SK-N-SH (cell line): ENCODE measurements around the gene SMPD3. TPM values are rescaled to one million over a fixed set of nuclear protein-coding genes. Genes with fewer than 3 reads are reported as not detected.

Experiments
- CTCF ChIA-PET: fragments of 300-600, 350-600 bp; formaldehyde crosslinking; extraction: SDS; loops from one replicate; lab custom pipeline; 2021; lab: Yijun Ruan, JAX
- POLR2A ChIA-PET: fragments of 350-600 bp; sonication (Branson Sonifier 250); formaldehyde crosslinking; extraction: SDS; loops from one replicate; lab custom pipeline; 2020; ENCODE audit warnings: antibody characterized with exemption, inconsistent platforms; lab: Yijun Ruan, JAX
- DNase-seq: peaks from one replicate; pipeline ENCODE4 v3.0.0; 2012
- H2AFZ ChIP-seq: fragments of 200-600 bp; sonication (generic); 2 replicates; pipeline ENCODE4 v1.8.1; 2016; ENCODE audit warnings: antibody characterized with exemption, mild to moderate bottlenecking, low read depth
- H3F3A ChIP-seq: fragments of 200-600 bp; sonication (generic); replicated peaks from 2 replicates; pipeline ENCODE3; 2016; ENCODE audit warnings: antibody characterized with exemption, mild to moderate bottlenecking; ENCODE audit not compliant: insufficient read depth
- H3K27ac ChIP-seq, 2 experiments: fragments of 200-500 bp in 1 of 2; fragments of 200-600 bp in 1 of 2; sonication (Bioruptor generic) in 1 of 2; sonication (generic), shearing (Covaris generic) in 1 of 2; 2 replicates each; pipeline versions ENCODE4 v1.5.1 to v1.6.1; 2014 to 2016; ENCODE audit warnings: low read depth in 2 of 2, inconsistent platforms in 1 of 2, low read length in 1 of 2, mild to moderate bottlenecking in 1 of 2, mixed read lengths in 1 of 2
- H3K27me3 ChIP-seq: fragments of 200-600 bp; sonication (generic), shearing (Covaris generic); 2 replicates; pipeline ENCODE4 v1.6.1; 2016; ENCODE audit warnings: mixed run types; ENCODE audit not compliant: insufficient read depth
- H3K36me3 ChIP-seq, 2 experiments: fragments of 200-500 bp in 1 of 2; fragments of 200-600 bp in 1 of 2; sonication (Bioruptor generic) in 1 of 2; sonication (generic) in 1 of 2; replicated peaks in 1 of 2; 2 replicates each; pipeline versions ENCODE3 to v1.5.1; 2014 to 2016; ENCODE audit warnings: low read length in 1 of 2, mild to moderate bottlenecking in 1 of 2; ENCODE audit not compliant: insufficient read depth in 2 of 2, control insufficient read depth in 1 of 2
- H3K4me1 ChIP-seq, 2 experiments: fragments of 200-500 bp in 1 of 2; fragments of 200-600 bp in 1 of 2; sonication (Bioruptor generic) in 1 of 2; sonication (generic), shearing (Covaris generic) in 1 of 2; 2 replicates each; pipeline versions ENCODE4 v1.5.1 to v1.6.1; 2014 to 2016; ENCODE audit warnings: low read depth in 1 of 2, low read length in 1 of 2, mixed run types in 1 of 2; ENCODE audit not compliant: insufficient read depth in 2 of 2, control insufficient read depth in 1 of 2
- H3K4me2 ChIP-seq: fragments of 200-600 bp; sonication (generic), shearing (Covaris generic); 2 replicates; pipeline ENCODE4 v1.6.1; 2017; ENCODE audit warnings: mixed run types
- H3K4me3 ChIP-seq, 2 experiments: fragments of 200-500 bp in 1 of 2; fragments of 200-600 bp in 1 of 2; sonication (Bioruptor generic) in 1 of 2; sonication (generic), shearing (Covaris generic) in 1 of 2; 2 replicates each; pipeline versions ENCODE4 v1.5.1 to v1.8.1; 2014 to 2016; ENCODE audit warnings: low read depth in 2 of 2, inconsistent platforms in 1 of 2, low read length in 1 of 2, mild to moderate bottlenecking in 1 of 2, mixed read lengths in 1 of 2, moderate library complexity in 1 of 2
- H3K79me2 ChIP-seq: fragments of 200-600 bp; sonication (generic); 2 replicates; pipeline ENCODE4 v1.8.1; 2017; ENCODE audit warnings: mild to moderate bottlenecking; ENCODE audit not compliant: insufficient read depth
- H3K9ac ChIP-seq: fragments of 200-600 bp; sonication (generic); 2 replicates; pipeline ENCODE4 v1.6.1; 2017; ENCODE audit warnings: mixed run types
- H3K9me2 ChIP-seq: fragments of 200-600 bp; sonication (generic); 2 replicates; pipeline ENCODE4 v1.6.1; 2017; ENCODE audit warnings: mixed run types
- H3K9me3 ChIP-seq: fragments of 200-600 bp; sonication (generic); 2 replicates; pipeline ENCODE4 v1.6.1; 2017; ENCODE audit warnings: mixed run types, mild to moderate bottlenecking, moderate library complexity
- H4K20me1 ChIP-seq: fragments of 200-600 bp; sonication (generic); 2 replicates; pipeline ENCODE4 v1.6.1; 2017; ENCODE audit warnings: mild to moderate bottlenecking, mixed run types; ENCODE audit not compliant: insufficient read depth
- CHD2 ChIP-seq: fragments of 150-350 bp; IDR thresholded peaks from 2 replicates; pipeline ENCODE4 v1.6.1; 2018; ENCODE audit warnings: low read length; ENCODE audit not compliant: partially characterized antibody
- CTCF ChIP-seq: fragments of 200-600 bp; sonication (generic); IDR thresholded peaks from 2 replicates; pipeline ENCODE4 v1.6.1; 2017; ENCODE audit warnings: antibody characterized with exemption, mild to moderate bottlenecking, moderate library complexity
- ELF1 ChIP-seq: IDR thresholded peaks from 2 replicates; pipeline ENCODE4 v1.4.0; 2012
- EP300 ChIP-seq, 2 experiments: IDR thresholded peaks; 2 replicates each; pipeline versions ENCODE4 v1.4.0 to v1.6.1; 2012; ENCODE audit warnings: borderline replicate concordance in 1 of 2, low read depth in 1 of 2, low read length in 1 of 2
- EZH2phosphoT487 ChIP-seq: fragments of 200-600 bp; sonication (generic); IDR thresholded peaks from 2 replicates; pipeline ENCODE4 v1.6.1; 2017; ENCODE audit warnings: low read depth, mixed run types, mild to moderate bottlenecking, antibody characterized with exemption, moderate library complexity, borderline replicate concordance
- FOSL2 ChIP-seq: IDR thresholded peaks from 2 replicates; pipeline ENCODE4 v1.4.0; 2012; ENCODE audit warnings: low read depth, mild to moderate bottlenecking, moderate library complexity, borderline replicate concordance
- GABPA ChIP-seq: IDR thresholded peaks from 2 replicates; pipeline ENCODE4 v1.4.0; 2012; ENCODE audit warnings: low read depth, mild to moderate bottlenecking
- GATA2 ChIP-seq: sonication (generic); formaldehyde crosslinking; IDR thresholded peaks from 2 replicates; pipeline ENCODE4 v1.5.0; 2020; ENCODE audit warnings: mild to moderate bottlenecking, missing genetic modification reagents
- JUND ChIP-seq: IDR thresholded peaks from 2 replicates; pipeline ENCODE4 v1.4.0; 2012
- MAX ChIP-seq: IDR thresholded peaks from 2 replicates; pipeline ENCODE4 v1.4.0; 2012; ENCODE audit warnings: low read depth
- MEF2A ChIP-seq: IDR thresholded peaks from 2 replicates; pipeline ENCODE4 v1.4.0; 2012; ENCODE audit warnings: low read depth, borderline replicate concordance
- MXI1 ChIP-seq: IDR thresholded peaks from 2 replicates; pipeline ENCODE4 v1.6.1; 2012; ENCODE audit warnings: mild to moderate bottlenecking, low read depth, low read length, improper control_type of control experiment
- NFIC ChIP-seq: IDR thresholded peaks from 2 replicates; pipeline ENCODE4 v1.4.0; 2012; ENCODE audit warnings: borderline replicate concordance
- NRF1 ChIP-seq: IDR thresholded peaks from 2 replicates; pipeline ENCODE4 v1.6.1; 2012; ENCODE audit warnings: low read depth, mild to moderate bottlenecking, low read length
- POLR2AphosphoS5 ChIP-seq: IDR thresholded peaks from 2 replicates; pipeline ENCODE4 v1.6.1; 2012; ENCODE audit warnings: low read depth, low read length
- RAD21 ChIP-seq: IDR thresholded peaks from 2 replicates; pipeline ENCODE4 v1.6.1; 2012; ENCODE audit warnings: mild to moderate bottlenecking, low read length
- RCOR1 ChIP-seq: fragments of 150-350 bp; IDR thresholded peaks from 2 replicates; pipeline ENCODE4 v1.6.1; 2017; ENCODE audit warnings: antibody characterized with exemption, low read length
- RFX5 ChIP-seq: IDR thresholded peaks from 2 replicates; pipeline ENCODE4 v1.6.1; 2012; ENCODE audit warnings: mild to moderate bottlenecking, improper control_type of control experiment, low read length
- RXRA ChIP-seq: IDR thresholded peaks from 2 replicates; pipeline ENCODE4 v1.4.0; 2012; ENCODE audit warnings: low read depth, mild to moderate bottlenecking, borderline replicate concordance
- SMC3 ChIP-seq: IDR thresholded peaks from 2 replicates; pipeline ENCODE4 v1.6.1; 2012; ENCODE audit warnings: low read depth, low read length, improper control_type of control experiment
- TCF12 ChIP-seq: IDR thresholded peaks from 2 replicates; pipeline ENCODE4 v1.4.0; 2012
- TEAD4 ChIP-seq: IDR thresholded peaks from 2 replicates; pipeline ENCODE4 v1.4.0; 2012; ENCODE audit warnings: mild to moderate bottlenecking, borderline replicate concordance; ENCODE audit not compliant: insufficient read depth
- YY1 ChIP-seq: IDR thresholded peaks from 2 replicates; pipeline ENCODE4 v1.4.0; 2012; ENCODE audit warnings: low read depth, mild to moderate bottlenecking
- WGBS: methylation state at CpG from one replicate; pipeline ENCODE4 v1.1.6; 2017; ENCODE audit warnings: low lambda C conversion rate; 5-methylcytosine and 5-hydroxymethylcytosine counted together
- polyA plus RNA-seq, 3 experiments: library from polyadenylated mRNA; depleted of rRNA; stranded (reverse); fragments of >200 nt; gene quantifications; 2 replicates each; pipeline ENCODE4 v1.2.3, GENCODE V29; 2012
- TF ChIP-seq, protein P1 (sequence below): fragments of 150-350 bp; IDR thresholded peaks from 2 replicates; pipeline ENCODE4 v1.6.1; 2017; ENCODE audit warnings: antibody characterized with exemption, low read length, low read depth, borderline replicate concordance
- TF ChIP-seq, protein P2 (sequence below): IDR thresholded peaks from 2 replicates; pipeline ENCODE4 v1.4.0; 2012; ENCODE audit warnings: low read depth, borderline replicate concordance
- TF ChIP-seq, protein P3 (sequence below): IDR thresholded peaks from 2 replicates; pipeline ENCODE4 v1.6.1; 2012; ENCODE audit warnings: mild to moderate bottlenecking, low read depth, low read length, moderate library complexity

Gene SMPD3
- polyA plus RNA-seq, 1 of the 3 experiments (the other 2 are of a cell fraction): 0.38 TPM

DNA sequence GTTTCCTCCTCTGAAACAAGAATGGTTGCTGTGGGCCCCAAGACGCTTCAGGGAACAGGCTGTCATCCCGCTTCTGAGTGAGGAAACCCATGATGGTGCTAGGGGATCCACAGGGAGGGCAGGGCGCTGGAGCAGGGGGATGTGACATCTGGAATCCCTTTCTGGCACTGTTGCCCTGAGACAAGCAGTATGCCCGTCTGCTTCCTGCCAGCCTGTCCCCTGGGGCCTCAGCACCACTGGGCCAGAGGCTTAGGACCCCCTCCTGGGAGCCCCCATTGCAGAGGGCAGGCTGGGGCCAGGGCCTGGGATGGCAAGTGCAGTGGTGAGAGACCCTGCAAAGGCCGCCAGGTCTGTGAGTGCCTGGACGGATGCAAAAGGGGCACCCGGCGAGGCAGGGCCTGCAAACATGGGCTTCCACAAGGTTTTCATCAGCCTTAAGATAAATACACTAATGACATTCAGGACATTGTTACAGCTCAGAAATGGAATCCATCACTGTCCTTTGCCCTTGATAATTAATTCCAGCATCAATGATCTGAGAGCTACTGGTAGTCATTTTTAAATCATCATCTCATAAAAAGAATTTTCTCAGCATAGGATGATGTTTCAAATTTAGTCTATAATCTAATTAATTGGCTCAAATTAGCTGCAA lies 85.9 kb downstream of the SMPD3 start:
- Histone ChIP-seq H3K9me2 (no peaks in the 10 kb centered on the region), H3F3A (no peaks in the 10 kb centered on the region), H3K36me3 (peaks cover 0 to 11% of the 10 kb centered on the region in 2 experiments), H3K9me3 (no peaks in the 10 kb centered on the region), H3K4me3 (no peak overlapping the region), H3K9ac (no peak overlapping the region), H3K4me1 (peaks cover 0 to 52% of the 10 kb centered on the region in 2 experiments; a peak in 2 of 4 replicates), H3K27ac (peak overlapping the region in 1 of 2 experiments; percentile 83; a peak in 2 of 4 replicates), H3K4me2 (no peak overlapping the region), H3K27me3 (no peaks in the 10 kb centered on the region), H3K79me2 (no peaks in the 10 kb centered on the region), H4K20me1 (no peaks in the 10 kb centered on the region), H2AFZ (no peak overlapping the region)
- peak; percentile 93 for DNase-seq
- CTCF ChIA-PET: interaction anchor here (0.8 to 5.3 kb wide), 12 partner anchors 10 to 167 kb away, joined by 3 to 30 read pairs (median 3); no protein-coding TSS in a partner anchor
- POLR2A ChIA-PET: interaction anchor here (0.8 to 1.5 kb wide), 3 partner anchors 16 to 51 kb away, joined by 3 to 4 read pairs (median 3); no protein-coding TSS in a partner anchor
- 52% methylated on average over 5 of the region's 8 CpGs for WGBS
- TF ChIP-seq FOSL2: no peak
- TF ChIP-seq YY1: no peak
- TF ChIP-seq, protein P1, sequence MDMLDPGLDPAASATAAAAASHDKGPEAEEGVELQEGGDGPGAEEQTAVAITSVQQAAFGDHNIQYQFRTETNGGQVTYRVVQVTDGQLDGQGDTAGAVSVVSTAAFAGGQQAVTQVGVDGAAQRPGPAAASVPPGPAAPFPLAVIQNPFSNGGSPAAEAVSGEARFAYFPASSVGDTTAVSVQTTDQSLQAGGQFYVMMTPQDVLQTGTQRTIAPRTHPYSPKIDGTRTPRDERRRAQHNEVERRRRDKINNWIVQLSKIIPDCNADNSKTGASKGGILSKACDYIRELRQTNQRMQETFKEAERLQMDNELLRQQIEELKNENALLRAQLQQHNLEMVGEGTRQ: no peak
- TF ChIP-seq, protein P2, sequence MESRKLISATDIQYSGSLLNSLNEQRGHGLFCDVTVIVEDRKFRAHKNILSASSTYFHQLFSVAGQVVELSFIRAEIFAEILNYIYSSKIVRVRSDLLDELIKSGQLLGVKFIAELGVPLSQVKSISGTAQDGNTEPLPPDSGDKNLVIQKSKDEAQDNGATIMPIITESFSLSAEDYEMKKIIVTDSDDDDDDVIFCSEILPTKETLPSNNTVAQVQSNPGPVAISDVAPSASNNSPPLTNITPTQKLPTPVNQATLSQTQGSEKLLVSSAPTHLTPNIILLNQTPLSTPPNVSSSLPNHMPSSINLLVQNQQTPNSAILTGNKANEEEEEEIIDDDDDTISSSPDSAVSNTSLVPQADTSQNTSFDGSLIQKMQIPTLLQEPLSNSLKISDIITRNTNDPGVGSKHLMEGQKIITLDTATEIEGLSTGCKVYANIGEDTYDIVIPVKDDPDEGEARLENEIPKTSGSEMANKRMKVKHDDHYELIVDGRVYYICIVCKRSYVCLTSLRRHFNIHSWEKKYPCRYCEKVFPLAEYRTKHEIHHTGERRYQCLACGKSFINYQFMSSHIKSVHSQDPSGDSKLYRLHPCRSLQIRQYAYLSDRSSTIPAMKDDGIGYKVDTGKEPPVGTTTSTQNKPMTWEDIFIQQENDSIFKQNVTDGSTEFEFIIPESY: no peak
- no peak for TF ChIP-seq RFX5
- no peak for TF ChIP-seq GABPA
- TF ChIP-seq POLR2AphosphoS5: peak; percentile 49
- TF ChIP-seq GATA2 (CRISPR knock-in tag): peak; percentile 69
- peak; percentile 96 for TF ChIP-seq RCOR1
- no peak for TF ChIP-seq CTCF
- no peak for TF ChIP-seq SMC3
- no peak for TF ChIP-seq TEAD4
- TF ChIP-seq RXRA: no peak
- TF ChIP-seq NFIC: no peak
- TF ChIP-seq EZH2phosphoT487: no peak
- TF ChIP-seq, protein P3, sequence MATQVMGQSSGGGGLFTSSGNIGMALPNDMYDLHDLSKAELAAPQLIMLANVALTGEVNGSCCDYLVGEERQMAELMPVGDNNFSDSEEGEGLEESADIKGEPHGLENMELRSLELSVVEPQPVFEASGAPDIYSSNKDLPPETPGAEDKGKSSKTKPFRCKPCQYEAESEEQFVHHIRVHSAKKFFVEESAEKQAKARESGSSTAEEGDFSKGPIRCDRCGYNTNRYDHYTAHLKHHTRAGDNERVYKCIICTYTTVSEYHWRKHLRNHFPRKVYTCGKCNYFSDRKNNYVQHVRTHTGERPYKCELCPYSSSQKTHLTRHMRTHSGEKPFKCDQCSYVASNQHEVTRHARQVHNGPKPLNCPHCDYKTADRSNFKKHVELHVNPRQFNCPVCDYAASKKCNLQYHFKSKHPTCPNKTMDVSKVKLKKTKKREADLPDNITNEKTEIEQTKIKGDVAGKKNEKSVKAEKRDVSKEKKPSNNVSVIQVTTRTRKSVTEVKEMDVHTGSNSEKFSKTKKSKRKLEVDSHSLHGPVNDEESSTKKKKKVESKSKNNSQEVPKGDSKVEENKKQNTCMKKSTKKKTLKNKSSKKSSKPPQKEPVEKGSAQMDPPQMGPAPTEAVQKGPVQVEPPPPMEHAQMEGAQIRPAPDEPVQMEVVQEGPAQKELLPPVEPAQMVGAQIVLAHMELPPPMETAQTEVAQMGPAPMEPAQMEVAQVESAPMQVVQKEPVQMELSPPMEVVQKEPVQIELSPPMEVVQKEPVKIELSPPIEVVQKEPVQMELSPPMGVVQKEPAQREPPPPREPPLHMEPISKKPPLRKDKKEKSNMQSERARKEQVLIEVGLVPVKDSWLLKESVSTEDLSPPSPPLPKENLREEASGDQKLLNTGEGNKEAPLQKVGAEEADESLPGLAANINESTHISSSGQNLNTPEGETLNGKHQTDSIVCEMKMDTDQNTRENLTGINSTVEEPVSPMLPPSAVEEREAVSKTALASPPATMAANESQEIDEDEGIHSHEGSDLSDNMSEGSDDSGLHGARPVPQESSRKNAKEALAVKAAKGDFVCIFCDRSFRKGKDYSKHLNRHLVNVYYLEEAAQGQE: no peak
- TF ChIP-seq EP300 (IDR thresholded peaks at IDR 0.05; ENCODE audit: borderline replicate concordance in 1 of 2, low read depth in 1 of 2, low read length in 1 of 2): peak in 1 of 2 experiments; percentile 85; a peak in 2 of 4 replicates
- TF ChIP-seq MEF2A: no peak
- TF ChIP-seq JUND: no peak
- TF ChIP-seq ELF1: no peak
- TF ChIP-seq MAX: no peak
- peak; percentile 37 for TF ChIP-seq TCF12
- no peak for TF ChIP-seq RAD21
- 0 out of 2 replicates have a peak, but pooled peaks have one; percentile 52 for TF ChIP-seq MXI1
- TF ChIP-seq NRF1: no peak
- peak; percentile 68 for TF ChIP-seq CHD2
